ENCODE measurements around the gene ZNF600.
"Not testable (repeated sequence)": the region's sequence is repeated elsewhere in the genome, so short reads cannot be mapped to it uniquely, and the experiment has no call there.

ZNF600 gene

DNA sequence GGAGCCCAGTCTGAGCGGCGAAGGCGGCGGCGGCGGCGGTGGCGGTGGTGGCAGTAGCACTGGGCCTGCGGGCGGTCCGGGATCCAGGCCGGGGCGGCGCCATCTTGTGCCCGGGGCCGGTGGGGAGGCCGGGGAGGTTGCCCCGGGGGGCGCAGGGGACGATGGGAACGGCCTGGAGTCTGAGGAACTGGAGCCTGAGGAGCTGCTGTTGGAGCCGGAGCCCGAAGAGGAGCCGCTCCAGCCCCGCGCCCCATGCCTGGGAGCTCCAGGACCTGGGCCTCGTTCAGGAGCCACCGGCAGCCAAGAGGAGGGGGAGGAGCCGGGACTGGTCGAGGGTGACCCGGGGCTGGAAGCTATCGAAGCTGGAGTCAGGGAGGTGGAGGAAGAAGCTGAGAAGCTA is 23.2 kb upstream of the ZNF600 start:
- no peak overlapping the region for H3K4me3 Mint-ChIP-seq
- H3K27me3 Mint-ChIP-seq (ENCODE audit: low read depth, poor library complexity) = no peaks in the 10 kb centered on the region
- TF ChIP-seq, protein P1, sequence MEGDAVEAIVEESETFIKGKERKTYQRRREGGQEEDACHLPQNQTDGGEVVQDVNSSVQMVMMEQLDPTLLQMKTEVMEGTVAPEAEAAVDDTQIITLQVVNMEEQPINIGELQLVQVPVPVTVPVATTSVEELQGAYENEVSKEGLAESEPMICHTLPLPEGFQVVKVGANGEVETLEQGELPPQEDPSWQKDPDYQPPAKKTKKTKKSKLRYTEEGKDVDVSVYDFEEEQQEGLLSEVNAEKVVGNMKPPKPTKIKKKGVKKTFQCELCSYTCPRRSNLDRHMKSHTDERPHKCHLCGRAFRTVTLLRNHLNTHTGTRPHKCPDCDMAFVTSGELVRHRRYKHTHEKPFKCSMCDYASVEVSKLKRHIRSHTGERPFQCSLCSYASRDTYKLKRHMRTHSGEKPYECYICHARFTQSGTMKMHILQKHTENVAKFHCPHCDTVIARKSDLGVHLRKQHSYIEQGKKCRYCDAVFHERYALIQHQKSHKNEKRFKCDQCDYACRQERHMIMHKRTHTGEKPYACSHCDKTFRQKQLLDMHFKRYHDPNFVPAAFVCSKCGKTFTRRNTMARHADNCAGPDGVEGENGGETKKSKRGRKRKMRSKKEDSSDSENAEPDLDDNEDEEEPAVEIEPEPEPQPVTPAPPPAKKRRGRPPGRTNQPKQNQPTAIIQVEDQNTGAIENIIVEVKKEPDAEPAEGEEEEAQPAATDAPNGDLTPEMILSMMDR (IDR thresholded peaks at IDR 0.05) = no peak
- H3K27ac Mint-ChIP-seq = no peak overlapping the region
- peaks cover 64% of the 10 kb centered on the region for H3K9me3 Mint-ChIP-seq
- DNase-seq = no peak
- H3K36me3 Mint-ChIP-seq (ENCODE audit: low read depth) = peaks cover 80% of the 10 kb centered on the region
- H3K4me1 Mint-ChIP-seq = peaks cover 8% of the 10 kb centered on the region

DNA sequence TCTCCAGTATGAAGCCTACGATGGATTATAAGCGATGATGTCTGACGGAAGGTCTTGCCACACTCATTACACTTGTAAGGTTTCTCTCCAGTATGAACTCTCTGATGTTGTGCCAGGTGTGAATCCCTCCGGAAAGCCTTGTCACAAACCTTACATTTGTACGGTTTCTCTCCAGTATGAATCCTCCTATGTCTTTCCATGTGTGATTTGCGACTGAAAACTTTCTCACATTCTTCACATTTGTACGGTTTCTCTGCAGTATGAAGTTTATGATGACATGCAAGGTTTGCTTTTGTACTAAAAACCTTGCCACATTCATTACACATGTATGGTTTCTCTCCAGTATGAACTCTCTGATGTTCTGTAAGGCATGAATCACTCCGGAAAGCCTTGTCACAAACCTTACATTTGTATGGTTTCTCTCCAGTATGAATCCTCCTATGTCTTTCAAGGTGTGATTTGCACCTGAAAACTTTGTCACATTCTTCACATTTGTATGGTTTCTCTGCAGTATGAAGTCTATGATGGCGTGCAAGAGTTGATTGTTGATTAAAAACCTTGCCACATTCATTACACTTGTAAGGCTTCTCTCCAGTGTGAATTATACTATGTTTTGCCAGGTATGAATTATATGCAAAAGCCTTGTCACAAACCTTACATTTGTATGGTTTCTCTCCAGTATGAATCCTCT is 13.5 kb upstream of the ZNF600 start:
- not testable (repeated sequence) for H3K4me1 Mint-ChIP-seq; H3K27me3 Mint-ChIP-seq (ENCODE audit: low read depth, poor library complexity); DNase-seq; H3K27ac Mint-ChIP-seq; H3K4me3 Mint-ChIP-seq
- Mint-ChIP-seq H3K9me3 (peaks cover 98% of the 10 kb centered on the region), H3K36me3 (ENCODE audit: low read depth) (peaks cover 93% of the 10 kb centered on the region)

GRCh38 chr19:52789440-52789839 is 2.8 kb upstream of the ZNF600 start:
- Mint-ChIP-seq H3K4me3 (no peak overlapping the region), H3K27me3 (ENCODE audit: low read depth, poor library complexity) (peaks cover 37% of the 10 kb centered on the region), H3K4me1 (peaks cover 16% of the 10 kb centered on the region), H3K9me3 (peaks cover 59% of the 10 kb centered on the region), H3K27ac (no peak overlapping the region), H3K36me3 (ENCODE audit: low read depth) (peaks cover 5% of the 10 kb centered on the region)
- TF ChIP-seq, protein P1 (IDR thresholded peaks at IDR 0.05) = no peak
- DNase-seq = no peak

DNA sequence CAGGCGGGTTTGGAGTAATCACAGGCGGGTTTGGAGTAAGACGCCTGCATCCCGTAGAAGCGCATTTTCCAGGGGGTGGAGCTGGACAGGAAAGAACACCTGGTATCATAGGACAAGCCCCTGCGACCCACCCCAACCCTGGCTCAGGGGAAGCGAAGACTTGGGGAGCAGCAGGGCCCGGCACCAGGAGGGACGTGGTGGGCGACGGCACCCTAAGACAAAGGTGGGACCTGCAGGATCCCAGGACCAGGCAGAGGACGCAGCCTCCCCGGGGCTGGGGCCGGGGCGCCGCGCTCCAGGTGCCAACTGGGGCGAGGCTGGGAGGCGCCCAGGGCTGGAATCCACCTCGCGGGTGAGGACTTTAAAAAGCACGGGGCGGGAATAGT is 520 bp downstream of the ZNF600 start:
- peaks cover 37% of the 10 kb centered on the region for H3K9me3 Mint-ChIP-seq
- H3K27ac Mint-ChIP-seq = no peak overlapping the region
- H3K4me1 Mint-ChIP-seq = peaks cover 24% of the 10 kb centered on the region
- peaks cover 40% of the 10 kb centered on the region for H3K27me3 Mint-ChIP-seq (ENCODE audit: low read depth, poor library complexity)
- H3K4me3 Mint-ChIP-seq = peak overlapping the region; percentile 89
- DNase-seq = peak; percentile 14
- peaks cover 10% of the 10 kb centered on the region for H3K36me3 Mint-ChIP-seq (ENCODE audit: low read depth)
- TF ChIP-seq, protein P1 (IDR thresholded peaks at IDR 0.05) = no peak

- TF ChIP-seq, protein P1 (IDR thresholded peaks at IDR 0.05) = no peak
- Mint-ChIP-seq H3K9me3 (peaks cover 31% of the 10 kb centered on the region), H3K27me3 (ENCODE audit: low read depth, poor library complexity) (peaks cover 40% of the 10 kb centered on the region), H3K27ac (no peak overlapping the region), H3K4me1 (peaks cover 24% of the 10 kb centered on the region), H3K4me3 (peak overlapping the region; percentile 89), H3K36me3 (ENCODE audit: low read depth) (peaks cover 10% of the 10 kb centered on the region)
- no peak for DNase-seq
Observed at GRCh38 chr19:52785506-52785905, 1.1 kb downstream of the ZNF600 start.

DNA sequence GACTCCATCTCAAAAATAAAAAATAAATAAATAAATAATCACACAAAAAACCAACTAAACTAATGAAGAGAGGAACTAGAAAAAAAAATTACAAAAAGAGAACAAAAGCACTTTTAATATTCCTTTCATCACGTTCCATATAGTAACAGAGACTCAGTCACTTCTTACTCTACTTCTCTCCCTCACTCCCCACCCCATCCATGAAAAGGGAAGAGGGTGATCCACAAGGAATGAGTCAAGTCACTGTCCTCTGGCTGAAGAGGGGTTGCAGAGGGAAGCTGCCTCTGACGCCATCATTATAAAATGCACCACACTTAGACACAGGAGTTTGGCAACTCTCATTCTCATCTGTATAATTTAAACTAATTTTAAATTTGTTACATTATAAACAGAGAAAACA is 3.7 kb downstream of the ZNF600 start:
- Mint-ChIP-seq H3K9me3 (peaks cover 12% of the 10 kb centered on the region), H3K4me1 (peaks cover 22% of the 10 kb centered on the region), H3K27me3 (ENCODE audit: low read depth, poor library complexity) (peaks cover 30% of the 10 kb centered on the region), H3K36me3 (ENCODE audit: low read depth) (peaks cover 19% of the 10 kb centered on the region)
- H3K4me3 Mint-ChIP-seq, H3K27ac Mint-ChIP-seq, DNase-seq: not testable (repeated sequence)

DNA sequence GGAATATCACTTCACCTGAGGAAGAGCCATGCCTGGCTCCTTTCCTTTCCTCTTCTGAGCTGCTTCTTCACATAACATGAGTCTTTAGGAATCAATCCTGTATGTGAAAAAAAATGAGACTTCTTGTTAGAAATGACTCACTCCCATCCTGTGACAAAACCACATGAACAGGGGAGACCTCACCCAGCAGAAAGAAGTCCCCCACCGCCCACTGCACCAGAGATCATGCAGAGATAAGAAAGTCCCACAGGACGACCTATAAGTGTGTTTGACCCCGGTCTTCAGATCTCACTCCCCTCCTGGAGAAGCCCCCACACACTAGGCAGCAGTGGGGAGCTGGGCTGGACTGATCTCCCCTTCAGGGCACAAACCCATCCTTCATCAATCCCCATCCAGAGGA is 7.8 kb downstream of the ZNF600 start:
- Mint-ChIP-seq H3K27me3 (ENCODE audit: low read depth, poor library complexity) (peaks cover 6% of the 10 kb centered on the region), H3K9me3 (peaks cover 7% of the 10 kb centered on the region), H3K4me1 (peaks cover 7% of the 10 kb centered on the region), H3K4me3 (no peak overlapping the region), H3K27ac (no peak overlapping the region), H3K36me3 (ENCODE audit: low read depth) (peaks cover 24% of the 10 kb centered on the region)
- DNase-seq = no peak
- TF ChIP-seq, protein P1 (IDR thresholded peaks at IDR 0.05) = no peak

DNA sequence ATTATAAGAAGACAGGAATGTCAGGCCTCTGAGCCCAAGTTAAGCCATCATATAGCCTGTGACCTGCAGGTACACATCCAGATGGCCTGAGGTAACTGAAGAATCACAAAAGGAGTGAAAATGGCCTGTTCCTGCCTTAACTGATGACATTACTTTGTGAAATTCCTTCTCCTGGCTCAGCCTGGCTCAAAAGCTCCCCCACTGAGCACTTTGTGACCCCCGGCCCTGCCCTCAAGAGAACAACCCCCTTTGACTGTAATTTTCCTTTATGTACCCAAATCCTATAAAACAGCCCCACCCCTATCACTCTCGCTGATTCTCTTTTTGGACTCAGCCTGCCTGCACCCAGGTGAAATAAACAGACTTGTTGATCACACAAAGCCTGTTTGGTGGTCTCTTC is 30.1 kb downstream of the ZNF600 start:
- not testable (repeated sequence) for H3K4me1 Mint-ChIP-seq; H3K36me3 Mint-ChIP-seq (ENCODE audit: low read depth); H3K4me3 Mint-ChIP-seq; DNase-seq; H3K27me3 Mint-ChIP-seq (ENCODE audit: low read depth, poor library complexity); H3K27ac Mint-ChIP-seq
- H3K9me3 Mint-ChIP-seq = peaks cover 31% of the 10 kb centered on the region
